GM18507 (cell line): ENCODE data around the gene SLC26A1.

Experiments used
- DNase-seq: peaks from one replicate; pipeline ENCODE4 v3.0.0; 2011; ENCODE audit warnings: low read depth; ENCODE audit not compliant: insufficient read length; ENCODE audit errors: extremely low spot score
- FAIRE-seq: peaks from 2 replicates; lab custom pipeline; 2011; peaks lifted over from hg19 to GRCh38; lab: Jason Lieb, UNC

The SLC26A1 gene

GRCh38 chr4:959338-960139, 33.7 kb downstream of the SLC26A1 start:
- DNase-seq: no peak
- no peak for FAIRE-seq

GRCh38 chr4:958696-959337, 34.4 kb downstream of the SLC26A1 start:
- FAIRE-seq (no peak), DNase-seq (no peak)

- FAIRE-seq: no peak
- no peak for DNase-seq
These were observed 34.9 kb downstream of the SLC26A1 start for GRCh38 chr4:958314-958665.

GRCh38 chr4:957581-958313, 35.5 kb downstream of the SLC26A1 start:
- FAIRE-seq (no peak), DNase-seq (no peak)

GRCh38 chr4:957231-957580, 36.0 kb downstream of the SLC26A1 start:
- DNase-seq (no peak), FAIRE-seq (no peak)

GRCh38 chr4:956531-957230, 36.5 kb downstream of the SLC26A1 start:
- no peak for FAIRE-seq
- DNase-seq: no peak

- FAIRE-seq (no peak), DNase-seq (no peak)
These were observed 37.2 kb downstream of the SLC26A1 start for GRCh38 chr4:955931-956381.

- DNase-seq (no peak), FAIRE-seq (no peak)
These were observed 37.9 kb downstream of the SLC26A1 start for GRCh38 chr4:955161-955921.

GRCh38 chr4:954211-955020, 38.8 kb downstream of the SLC26A1 start:
- no peak for FAIRE-seq
- no peak for DNase-seq

GRCh38 chr4:953574-953915, 39.7 kb downstream of the SLC26A1 start:
- FAIRE-seq (no peak), DNase-seq (no peak)

- no peak for FAIRE-seq
- no peak for DNase-seq
These were observed 40.2 kb downstream of the SLC26A1 start for GRCh38 chr4:952881-953573.

GRCh38 chr4:951594-952468, 41.4 kb downstream of the SLC26A1 start:
- DNase-seq: no peak
- FAIRE-seq: no peak

- no peak for DNase-seq
- FAIRE-seq: no peak
These were observed 42.0 kb downstream of the SLC26A1 start for GRCh38 chr4:951186-951585.

- FAIRE-seq (no peak), DNase-seq (no peak)
These were observed 42.8 kb downstream of the SLC26A1 start for GRCh38 chr4:950136-951020.

GRCh38 chr4:949656-950055, 43.5 kb downstream of the SLC26A1 start:
- DNase-seq (no peak), FAIRE-seq (no peak)

- FAIRE-seq: no peak
These were observed 44.3 kb downstream of the SLC26A1 start for GRCh38 chr4:948936-949300.

More at GRCh38 chr4:948936-949300, 44.3 kb downstream of the SLC26A1 start:
- DNase-seq: no peak
